ENCODE measurements around the gene PSMC3. TPM values are rescaled to one million over a fixed set of nuclear protein-coding genes. Genes with fewer than 3 reads are reported as not detected.

Gene PSMC3
- total and polyA plus RNA-seq, 9 of the 15 experiments (the other 6 are each of a cell fraction or from before 2014, with no cell fraction given), result 44.3 to 324 (median 240) TPM

DNA sequence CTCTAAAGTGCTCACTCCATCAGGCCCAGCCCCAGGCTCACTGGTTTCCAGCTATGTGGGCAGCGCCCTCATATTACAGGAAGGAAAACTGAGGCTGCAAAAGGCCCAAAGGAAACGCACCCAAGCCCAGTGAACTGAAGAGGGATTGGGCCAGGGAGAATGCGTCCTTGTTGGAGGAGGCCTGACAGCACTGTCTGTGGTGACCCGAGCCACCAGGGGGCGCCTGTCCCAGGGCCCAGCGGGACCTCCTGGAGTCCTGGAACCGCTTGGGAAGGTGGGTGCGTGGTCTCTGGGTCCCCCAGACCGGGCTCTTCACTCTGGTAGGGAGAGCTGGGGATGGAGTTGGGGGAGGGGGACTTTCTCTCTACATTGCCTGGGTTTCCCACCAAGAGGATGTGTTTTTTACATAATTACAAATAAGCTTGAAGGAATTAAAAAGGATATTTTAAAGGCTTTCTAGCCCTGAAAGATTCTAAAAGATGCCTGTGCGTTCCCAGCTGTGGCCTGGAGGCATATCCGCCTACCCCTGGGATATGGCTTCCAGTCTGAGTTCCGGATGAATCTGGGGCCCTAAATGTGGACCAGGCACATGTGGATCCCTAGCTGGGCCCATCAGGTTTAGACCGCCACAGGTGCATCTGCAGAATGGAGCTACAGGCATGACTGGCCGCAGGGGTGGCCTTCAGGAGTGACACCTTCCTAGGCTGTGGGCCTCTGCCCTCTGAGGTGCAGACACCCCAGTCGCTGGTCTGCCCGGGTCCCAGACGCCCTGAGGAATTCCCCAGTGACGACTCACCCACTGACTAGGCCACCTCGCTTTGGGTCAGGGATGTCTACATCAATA is 52.1 kb downstream of the PSMC3 start (continued):
- TF ChIP-seq, protein P1, sequence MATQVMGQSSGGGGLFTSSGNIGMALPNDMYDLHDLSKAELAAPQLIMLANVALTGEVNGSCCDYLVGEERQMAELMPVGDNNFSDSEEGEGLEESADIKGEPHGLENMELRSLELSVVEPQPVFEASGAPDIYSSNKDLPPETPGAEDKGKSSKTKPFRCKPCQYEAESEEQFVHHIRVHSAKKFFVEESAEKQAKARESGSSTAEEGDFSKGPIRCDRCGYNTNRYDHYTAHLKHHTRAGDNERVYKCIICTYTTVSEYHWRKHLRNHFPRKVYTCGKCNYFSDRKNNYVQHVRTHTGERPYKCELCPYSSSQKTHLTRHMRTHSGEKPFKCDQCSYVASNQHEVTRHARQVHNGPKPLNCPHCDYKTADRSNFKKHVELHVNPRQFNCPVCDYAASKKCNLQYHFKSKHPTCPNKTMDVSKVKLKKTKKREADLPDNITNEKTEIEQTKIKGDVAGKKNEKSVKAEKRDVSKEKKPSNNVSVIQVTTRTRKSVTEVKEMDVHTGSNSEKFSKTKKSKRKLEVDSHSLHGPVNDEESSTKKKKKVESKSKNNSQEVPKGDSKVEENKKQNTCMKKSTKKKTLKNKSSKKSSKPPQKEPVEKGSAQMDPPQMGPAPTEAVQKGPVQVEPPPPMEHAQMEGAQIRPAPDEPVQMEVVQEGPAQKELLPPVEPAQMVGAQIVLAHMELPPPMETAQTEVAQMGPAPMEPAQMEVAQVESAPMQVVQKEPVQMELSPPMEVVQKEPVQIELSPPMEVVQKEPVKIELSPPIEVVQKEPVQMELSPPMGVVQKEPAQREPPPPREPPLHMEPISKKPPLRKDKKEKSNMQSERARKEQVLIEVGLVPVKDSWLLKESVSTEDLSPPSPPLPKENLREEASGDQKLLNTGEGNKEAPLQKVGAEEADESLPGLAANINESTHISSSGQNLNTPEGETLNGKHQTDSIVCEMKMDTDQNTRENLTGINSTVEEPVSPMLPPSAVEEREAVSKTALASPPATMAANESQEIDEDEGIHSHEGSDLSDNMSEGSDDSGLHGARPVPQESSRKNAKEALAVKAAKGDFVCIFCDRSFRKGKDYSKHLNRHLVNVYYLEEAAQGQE (IDR thresholded peaks at IDR 0.05; ENCODE audit: borderline replicate concordance), result peak; percentile 78
- TF ChIP-seq, protein P1 (CRISPR knock-in tag; IDR thresholded peaks at IDR 0.05; ENCODE audit: low read depth), result no peak
- no peak for TF ChIP-seq EGR1 (conservative IDR thresholded peaks at IDR 0.05)
- TF ChIP-seq CBX5 (IDR thresholded peaks at IDR 0.05; ENCODE audit: borderline replicate concordance, low read depth), result no peak
- TF ChIP-seq U2AF1 (optimal IDR thresholded peaks at IDR 0.05; ENCODE audit: low read depth, low read length), result no peak
- TF ChIP-seq TEAD1 (CRISPR knock-in tag; IDR thresholded peaks at IDR 0.05), result peak in 1 of 2 experiments; percentile 69; a peak in 1 of 4 replicates
- TF ChIP-seq PML (IDR thresholded peaks at IDR 0.05; ENCODE audit: low read length), result no peak
- no peak for TF ChIP-seq FOXK2 (conservative IDR thresholded peaks at IDR 0.05 in 1 of 2, IDR thresholded peaks at IDR 0.05 in 1 of 2; ENCODE audit: low read depth in 2 of 2)
- TF ChIP-seq, protein P2, sequence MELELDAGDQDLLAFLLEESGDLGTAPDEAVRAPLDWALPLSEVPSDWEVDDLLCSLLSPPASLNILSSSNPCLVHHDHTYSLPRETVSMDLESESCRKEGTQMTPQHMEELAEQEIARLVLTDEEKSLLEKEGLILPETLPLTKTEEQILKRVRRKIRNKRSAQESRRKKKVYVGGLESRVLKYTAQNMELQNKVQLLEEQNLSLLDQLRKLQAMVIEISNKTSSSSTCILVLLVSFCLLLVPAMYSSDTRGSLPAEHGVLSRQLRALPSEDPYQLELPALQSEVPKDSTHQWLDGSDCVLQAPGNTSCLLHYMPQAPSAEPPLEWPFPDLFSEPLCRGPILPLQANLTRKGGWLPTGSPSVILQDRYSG (tag; conservative IDR thresholded peaks at IDR 0.05; ENCODE audit: low read depth), result no peak
- TF ChIP-seq SAP30 (IDR thresholded peaks at IDR 0.05; ENCODE audit: borderline replicate concordance, insufficient read depth, low read depth, low read length, poor library complexity, severe bottlenecking), result no peak
- TF ChIP-seq ZSCAN29 (IDR thresholded peaks at IDR 0.05), result no peak
- TF ChIP-seq RBFOX2 (IDR thresholded peaks at IDR 0.05; ENCODE audit: low read depth, low read length), result peak; percentile 45; the same call in 1 of the 2 replicates
